Right atrium auricular region (tissue), 2 donors: ENCODE results near the gene EFNA1. TPM values are rescaled to one million over a fixed set of nuclear protein-coding genes. Genes with fewer than 3 reads are reported as not detected.

Experiments
- DNase-seq: peaks from one replicate; pipeline ENCODE4 v3.0.0-alpha.2; 2019; ENCODE audit warnings: low spot score
- H3K27ac ChIP-seq, 2 donors: fragments of 200-600 bp; sonication (generic); 1 replicate in 1 of 2; 2 replicates in 1 of 2; pipeline ENCODE4 v1.5.1; 2016 to 2019
- H3K27me3 ChIP-seq, 2 donors: fragments of 200-600 bp; sonication (generic); one replicate each; pipeline versions ENCODE4 v1.5.1 to v1.6.0; 2017 to 2019
- H3K36me3 ChIP-seq: fragments of 200-600 bp; sonication (generic); one replicate; pipeline ENCODE4 v1.5.1; 2016
- H3K4me1 ChIP-seq, 2 donors: fragments of 200-600 bp; sonication (generic); one replicate each; pipeline versions ENCODE4 v1.5.1 to v1.6.0; 2017 to 2019
- H3K4me3 ChIP-seq, 2 donors: fragments of 200-600 bp; sonication (generic); 1 replicate in 1 of 2; 2 replicates in 1 of 2; pipeline ENCODE4 v1.5.1; 2017 to 2019; ENCODE audit warnings: mild to moderate bottlenecking in 1 of 2, moderate library complexity in 1 of 2
- H3K9me3 ChIP-seq, 2 donors: fragments of 200-600 bp; sonication (generic); one replicate each; pipeline ENCODE4 v1.5.1; 2019
- total RNA-seq, 2 donors: library from RNA; depleted of rRNA; stranded (reverse); fragments of >200 nt; gene quantifications; one replicate each; pipeline ENCODE4 v1.1.0, GENCODE V29; 2016
- TF ChIP-seq, protein P1 (sequence below), 2 donors: fragments of 200-600 bp; sonication (generic); IDR thresholded peaks; one replicate each; pipeline ENCODE4 v1.5.1; 2019; ENCODE audit warnings: antibody characterized with exemption in 2 of 2

Gene EFNA1
- total RNA-seq, 2 donors from 2014 or later: 24.8 to 41.4 TPM

DNA sequence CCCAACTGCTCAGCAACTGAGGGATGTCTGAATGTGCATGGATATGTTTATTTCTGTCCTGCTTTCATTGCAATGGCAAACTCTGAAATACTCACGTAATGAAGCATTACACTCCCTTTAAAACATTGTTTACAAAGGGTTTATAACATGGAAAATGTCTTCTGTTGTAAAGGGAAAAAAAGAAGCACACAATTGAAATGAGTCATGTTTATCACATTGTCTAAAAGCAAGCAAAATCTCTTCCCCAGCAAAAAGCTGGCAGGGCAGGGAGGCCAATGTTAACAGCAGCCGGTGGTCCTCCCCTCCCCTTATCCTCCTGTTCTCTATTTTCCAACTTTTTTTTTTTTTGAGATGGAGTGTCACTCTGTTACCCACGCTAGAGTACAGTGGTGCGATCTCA, 3.9 kb upstream of the EFNA1 start:
- DNase-seq: no peak
- H3K27ac ChIP-seq: peak overlapping the region in 1 of 2 donors; percentile 1
- no peaks in the 10 kb centered on the region for H3K9me3 ChIP-seq
- no peak overlapping the region for H3K4me3 ChIP-seq
- no peaks in the 10 kb centered on the region for H3K36me3 ChIP-seq
- TF ChIP-seq, protein P1, sequence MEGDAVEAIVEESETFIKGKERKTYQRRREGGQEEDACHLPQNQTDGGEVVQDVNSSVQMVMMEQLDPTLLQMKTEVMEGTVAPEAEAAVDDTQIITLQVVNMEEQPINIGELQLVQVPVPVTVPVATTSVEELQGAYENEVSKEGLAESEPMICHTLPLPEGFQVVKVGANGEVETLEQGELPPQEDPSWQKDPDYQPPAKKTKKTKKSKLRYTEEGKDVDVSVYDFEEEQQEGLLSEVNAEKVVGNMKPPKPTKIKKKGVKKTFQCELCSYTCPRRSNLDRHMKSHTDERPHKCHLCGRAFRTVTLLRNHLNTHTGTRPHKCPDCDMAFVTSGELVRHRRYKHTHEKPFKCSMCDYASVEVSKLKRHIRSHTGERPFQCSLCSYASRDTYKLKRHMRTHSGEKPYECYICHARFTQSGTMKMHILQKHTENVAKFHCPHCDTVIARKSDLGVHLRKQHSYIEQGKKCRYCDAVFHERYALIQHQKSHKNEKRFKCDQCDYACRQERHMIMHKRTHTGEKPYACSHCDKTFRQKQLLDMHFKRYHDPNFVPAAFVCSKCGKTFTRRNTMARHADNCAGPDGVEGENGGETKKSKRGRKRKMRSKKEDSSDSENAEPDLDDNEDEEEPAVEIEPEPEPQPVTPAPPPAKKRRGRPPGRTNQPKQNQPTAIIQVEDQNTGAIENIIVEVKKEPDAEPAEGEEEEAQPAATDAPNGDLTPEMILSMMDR (IDR thresholded peaks at IDR 0.05): no peak
- no peaks in the 10 kb centered on the region for H3K27me3 ChIP-seq
- H3K4me1 ChIP-seq: peaks cover 0 to 36% of the 10 kb centered on the region in 2 donors

DNA sequence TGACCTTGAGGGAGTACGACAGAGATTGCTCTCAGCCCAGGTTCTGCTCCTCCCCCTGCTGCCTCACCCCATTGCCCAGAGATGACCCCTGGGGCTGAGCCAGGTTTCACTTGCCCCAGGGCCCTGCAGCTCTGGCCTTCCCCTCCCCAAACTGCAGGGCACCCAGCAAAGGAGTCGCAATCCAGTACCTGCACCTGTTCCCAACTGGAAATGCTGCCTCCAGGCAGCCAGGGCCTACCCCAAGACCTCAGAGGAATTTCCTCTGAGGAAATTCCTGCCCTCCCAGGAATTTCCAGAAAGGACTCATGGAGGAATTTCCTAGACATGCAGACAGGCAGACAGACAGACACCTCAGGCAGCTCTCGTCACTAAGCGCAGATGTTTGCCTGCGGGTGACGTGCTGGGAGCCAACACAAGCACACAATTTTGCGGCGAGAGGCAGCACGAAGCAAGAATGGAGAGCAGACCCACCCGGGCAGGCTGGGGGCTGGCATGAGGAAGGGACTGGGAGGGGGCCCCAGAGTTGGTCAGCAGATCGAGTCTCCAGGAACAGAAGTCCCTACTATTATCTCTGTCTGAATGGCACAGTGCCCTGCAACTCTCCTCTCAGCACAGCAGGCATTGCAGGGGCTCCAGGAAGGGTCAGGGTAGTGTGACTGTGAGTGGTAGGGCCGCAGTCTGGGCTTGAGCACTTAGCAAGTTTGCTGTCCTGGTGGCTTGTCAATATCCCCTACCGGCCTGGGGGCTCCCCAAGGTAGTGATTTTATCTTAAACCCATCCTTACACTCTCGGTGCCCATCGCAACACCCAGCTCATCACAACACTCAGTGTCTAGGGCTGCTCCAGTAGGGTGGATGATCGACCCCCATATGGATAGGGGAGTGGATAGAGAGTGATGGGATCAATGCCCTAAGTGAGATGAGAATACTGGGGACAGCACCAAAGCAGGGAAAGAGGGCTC, 2.9 kb upstream of the EFNA1 start:
- TF ChIP-seq, protein P1 (IDR thresholded peaks at IDR 0.05): no peak
- H3K9me3 ChIP-seq: no peaks in the 10 kb centered on the region
- H3K4me3 ChIP-seq: no peak overlapping the region
- H3K4me1 ChIP-seq: peaks cover 0 to 46% of the 10 kb centered on the region in 2 donors
- no peak overlapping the region for H3K27ac ChIP-seq
- no peaks in the 10 kb centered on the region for H3K27me3 ChIP-seq
- H3K36me3 ChIP-seq: no peaks in the 10 kb centered on the region
- DNase-seq: no peak

- Histone ChIP-seq H3K4me1 (peaks cover 0 to 53% of the 10 kb centered on the region in 2 donors), H3K27me3 (no peaks in the 10 kb centered on the region), H3K9me3 (no peaks in the 10 kb centered on the region), H3K27ac (peak overlapping the region in 1 of 2 donors; percentile 91), H3K36me3 (no peaks in the 10 kb centered on the region), H3K4me3 (peak overlapping the region in 1 of 2 donors; percentile 79)
- TF ChIP-seq, protein P1 (IDR thresholded peaks at IDR 0.05): no peak
- no peak for DNase-seq
Observed at GRCh38 chr1:155125511-155125945, 2.1 kb upstream of the EFNA1 start.

DNA sequence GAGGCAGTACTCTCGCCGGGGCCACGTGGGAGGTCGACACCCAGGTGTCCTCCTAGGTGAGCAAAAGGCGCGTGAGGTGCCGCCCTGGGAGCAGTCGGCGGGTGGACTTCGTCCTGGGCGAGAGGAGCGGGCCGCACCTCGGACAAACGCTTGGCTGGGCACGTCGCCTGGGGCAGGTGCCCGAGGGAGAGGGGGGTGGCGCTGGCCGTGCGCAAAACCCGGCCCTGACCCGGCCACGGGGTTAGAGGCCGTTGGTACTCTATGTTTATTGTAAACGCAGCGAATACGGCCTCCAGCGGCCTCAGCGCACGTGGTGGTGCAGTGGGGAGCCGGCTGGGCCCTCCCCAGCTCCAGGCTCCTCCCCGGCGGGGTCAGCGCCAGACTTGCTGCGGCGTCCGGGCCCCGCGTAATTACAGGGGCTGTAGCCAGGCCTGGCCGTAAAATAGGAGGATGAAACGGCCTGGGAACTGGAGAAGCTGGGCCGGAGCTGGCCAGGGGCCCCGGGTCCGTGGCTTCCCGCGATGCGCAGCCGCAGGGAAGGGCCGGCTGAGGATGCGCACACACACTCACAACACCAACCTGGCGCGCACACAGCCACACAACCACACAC, 1.6 kb upstream of the EFNA1 start:
- H3K4me1 ChIP-seq: peaks cover 0 to 59% of the 10 kb centered on the region in 2 donors
- H3K27me3 ChIP-seq: no peaks in the 10 kb centered on the region
- no peaks in the 10 kb centered on the region for H3K9me3 ChIP-seq
- peak overlapping the region; percentile 79 to 82 for H3K4me3 ChIP-seq
- peak overlapping the region; percentile 91 to 94 for H3K27ac ChIP-seq
- DNase-seq: no peak
- peaks cover under 1% of the 10 kb centered on the region for H3K36me3 ChIP-seq
- TF ChIP-seq, protein P1 (IDR thresholded peaks at IDR 0.05): no peak

DNA sequence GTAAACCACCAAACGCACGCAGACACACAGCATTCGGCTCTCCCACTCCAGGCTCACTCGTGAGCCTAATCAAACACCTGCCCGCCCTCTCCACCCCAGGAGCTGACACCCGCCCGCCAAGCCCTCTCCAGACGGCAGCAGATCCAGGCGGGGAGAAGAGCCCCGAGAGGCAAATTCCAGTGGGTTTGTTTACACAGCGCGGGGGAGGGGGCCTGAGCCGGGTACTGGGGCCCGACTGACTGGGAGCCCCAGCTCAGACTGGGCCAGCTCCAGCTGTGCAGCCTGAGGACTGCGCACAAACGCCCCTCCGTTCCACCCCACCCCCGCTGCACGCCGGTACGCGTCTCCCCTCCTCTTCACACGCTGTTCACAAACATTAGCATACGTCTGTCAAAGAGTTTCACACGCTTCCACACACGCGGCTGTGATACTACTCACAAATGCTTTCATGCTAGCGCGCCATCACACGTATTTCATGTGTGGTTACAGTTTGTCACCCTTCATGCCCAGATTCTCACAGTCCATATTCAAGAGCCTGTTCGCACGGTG, 1.0 kb upstream of the EFNA1 start:
- Histone ChIP-seq H3K4me1 (peaks cover 0 to 64% of the 10 kb centered on the region in 2 donors), H3K9me3 (no peaks in the 10 kb centered on the region)

More for the DNA sequence above, 1.0 kb upstream of the EFNA1 start:
- TF ChIP-seq, protein P1 (IDR thresholded peaks at IDR 0.05): no peak
- Histone ChIP-seq H3K4me3 (peak overlapping the region; percentile 79 to 82), H3K27me3 (no peaks in the 10 kb centered on the region), H3K36me3 (peaks cover 6% of the 10 kb centered on the region), H3K27ac (peak overlapping the region; percentile 91 to 94)
- no peak for DNase-seq
